Neural cell (in vitro differentiated cells): Measurements from ENCODE around the gene NFASC. TPM values are rescaled to one million over a fixed set of nuclear protein-coding genes. Genes with fewer than 3 reads are reported as not detected.

Source experiments
- H2AFZ ChIP-seq: fragments of 200-600, 300-800 bp; sonication (generic), shearing (Covaris generic); 2 replicates; pipeline ENCODE4 v1.6.0; 2014; ENCODE audit warnings: low read depth, mild to moderate bottlenecking, antibody characterized with exemption, low read length, moderate library complexity
- H3F3A ChIP-seq: fragments of 200-600 bp; shearing (Covaris generic); 2 replicates; pipeline ENCODE4 v1.6.1; 2016; ENCODE audit warnings: mild to moderate bottlenecking, moderate library complexity, mixed read lengths, antibody characterized with exemption, low read length; ENCODE audit not compliant: insufficient read depth, poor library complexity, severe bottlenecking
- H3K27ac ChIP-seq: fragments of 200-600, 300-800 bp; sonication (generic), shearing (Covaris generic); 2 replicates; pipeline ENCODE4 v1.5.1; 2014; ENCODE audit warnings: mild to moderate bottlenecking, low read length, moderate library complexity
- H3K27me3 ChIP-seq: fragments of 300-800, 200-600 bp; sonication (generic), shearing (Covaris generic); 2 replicates; pipeline ENCODE4 v1.6.0; 2014; ENCODE audit warnings: mild to moderate bottlenecking, low read depth, low read length, moderate library complexity; ENCODE audit not compliant: insufficient read depth
- H3K36me3 ChIP-seq: fragments of 300-800, 200-600 bp; sonication (generic), shearing (Covaris generic); 2 replicates; pipeline ENCODE4 v1.5.1; 2014; ENCODE audit warnings: mild to moderate bottlenecking, antibody characterized with exemption, low read length, moderate library complexity; ENCODE audit not compliant: insufficient read depth
- H3K4me2 ChIP-seq: fragments of 300-800, 200-600 bp; sonication (generic), shearing (Covaris generic); 2 replicates; pipeline ENCODE4 v1.6.0; 2014; ENCODE audit warnings: mild to moderate bottlenecking, low read length
- H3K4me3 ChIP-seq: fragments of 300-800, 200-600 bp; sonication (generic), shearing (Covaris generic); 2 replicates; pipeline ENCODE4 v1.5.1; 2014; ENCODE audit warnings: mild to moderate bottlenecking, low read length, moderate library complexity
- H3K79me2 ChIP-seq: fragments of 200-600 bp; shearing (Covaris generic); replicated peaks from 2 replicates; pipeline ENCODE4 v1.6.0; 2014; ENCODE audit warnings: mild to moderate bottlenecking, low read length, moderate library complexity; ENCODE audit not compliant: insufficient read depth
- H3K9ac ChIP-seq: fragments of 300-800, 200-600 bp; sonication (generic), shearing (Covaris generic); 2 replicates; pipeline ENCODE4 v1.6.1; 2016; ENCODE audit warnings: mild to moderate bottlenecking, low read length, mixed read lengths
- H3K9me2 ChIP-seq: fragments of 200-600 bp; shearing (Covaris generic); 2 replicates; pipeline ENCODE4 v1.6.1; 2016; ENCODE audit warnings: mild to moderate bottlenecking, low read length, mixed read lengths; ENCODE audit not compliant: insufficient read depth
- H3K9me3 ChIP-seq: fragments of 200-600, 300-800 bp; sonication (generic), shearing (Covaris generic); 2 replicates; pipeline ENCODE4 v1.6.1; 2016; ENCODE audit warnings: mild to moderate bottlenecking, mixed run types, low read length, moderate library complexity, mixed read lengths
- H4K20me1 ChIP-seq: fragments of 200-600 bp; shearing (Covaris generic); 2 replicates; pipeline ENCODE4 v1.6.1; 2016; ENCODE audit warnings: mild to moderate bottlenecking, mixed run types; ENCODE audit not compliant: insufficient read depth
- EP300 ChIP-seq: fragments of 450-650 bp; conservative IDR thresholded peaks from 2 replicates; pipeline ENCODE4 v1.6.1; 2014; ENCODE audit warnings: antibody characterized with exemption, mild to moderate bottlenecking, moderate library complexity; ENCODE audit not compliant: poor library complexity, severe bottlenecking
- EZH2 ChIP-seq: fragments of 200-600, 300-800 bp; shearing (Covaris generic), sonication (generic); IDR thresholded peaks from 2 replicates; pipeline ENCODE4 v1.6.1; 2014; ENCODE audit warnings: antibody characterized with exemption, low read length, borderline replicate concordance, mild to moderate bottlenecking; ENCODE audit not compliant: insufficient read depth, poor library complexity, severe bottlenecking
- MXI1 ChIP-seq: fragments of 450-650 bp; conservative IDR thresholded peaks from 2 replicates; pipeline ENCODE4 v1.6.1; 2014; ENCODE audit warnings: antibody characterized with exemption, mild to moderate bottlenecking; ENCODE audit not compliant: poor library complexity, severe bottlenecking
- POLR2AphosphoS5 ChIP-seq: IDR thresholded peaks from 2 replicates; pipeline ENCODE4 v1.6.1; 2012
- RAD21 ChIP-seq: fragments of 450-650 bp; conservative IDR thresholded peaks from 2 replicates; pipeline ENCODE4 v1.6.1; 2014; ENCODE audit warnings: antibody characterized with exemption, mild to moderate bottlenecking, moderate library complexity
- SMC3 ChIP-seq: fragments of 450-650 bp; conservative IDR thresholded peaks from 2 replicates; pipeline ENCODE4 v1.6.1; 2014; ENCODE audit warnings: antibody characterized with exemption, mild to moderate bottlenecking, moderate library complexity; ENCODE audit not compliant: poor library complexity
- TAF1 ChIP-seq: IDR thresholded peaks from 2 replicates; pipeline ENCODE4 v1.6.1; 2012; ENCODE audit warnings: low read depth
- polyA plus RNA-seq: library from polyadenylated mRNA; depleted of rRNA; stranded (reverse); fragments of >200 nt; gene quantifications from 2 replicates; pipeline ENCODE4 v1.2.3, GENCODE V29; 2014
- TF ChIP-seq, protein P1 (sequence below): IDR thresholded peaks from 2 replicates; pipeline ENCODE4 v1.6.1; 2012; ENCODE audit warnings: borderline replicate concordance
- TF ChIP-seq, protein P2 (sequence below): fragments of 450-650 bp; IDR thresholded peaks from 2 replicates; pipeline ENCODE4 v1.5.1; 2014; ENCODE audit warnings: antibody characterized with exemption, mild to moderate bottlenecking, moderate library complexity; ENCODE audit not compliant: poor library complexity, severe bottlenecking

Gene NFASC
- polyA plus RNA-seq, 1 donor from 2014 or later, result 23.9 TPM

DNA sequence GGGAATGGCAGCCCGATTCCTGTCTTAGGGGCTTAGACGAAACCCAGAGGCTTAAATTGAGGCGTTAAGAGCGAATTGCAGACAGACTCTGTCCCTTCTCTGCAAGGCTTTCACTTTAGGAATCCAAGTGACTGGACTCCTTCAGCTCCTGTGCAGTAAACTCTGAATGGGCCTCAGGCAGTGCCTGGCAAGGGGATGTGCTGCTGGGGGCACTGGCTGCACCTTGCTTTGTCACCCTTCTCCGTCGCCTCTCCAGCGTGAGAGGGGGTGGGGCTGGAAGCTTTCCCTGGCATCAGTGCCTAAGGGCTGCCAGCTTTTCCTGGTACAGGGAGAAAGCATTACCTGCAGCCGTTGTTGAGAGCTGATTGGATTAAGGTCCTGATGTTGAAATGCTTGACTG lies 39.9 kb upstream of the NFASC start:
- TF ChIP-seq POLR2AphosphoS5 (no peak), MXI1 (no peak), EP300 (no peak)
- TF ChIP-seq, protein P1, sequence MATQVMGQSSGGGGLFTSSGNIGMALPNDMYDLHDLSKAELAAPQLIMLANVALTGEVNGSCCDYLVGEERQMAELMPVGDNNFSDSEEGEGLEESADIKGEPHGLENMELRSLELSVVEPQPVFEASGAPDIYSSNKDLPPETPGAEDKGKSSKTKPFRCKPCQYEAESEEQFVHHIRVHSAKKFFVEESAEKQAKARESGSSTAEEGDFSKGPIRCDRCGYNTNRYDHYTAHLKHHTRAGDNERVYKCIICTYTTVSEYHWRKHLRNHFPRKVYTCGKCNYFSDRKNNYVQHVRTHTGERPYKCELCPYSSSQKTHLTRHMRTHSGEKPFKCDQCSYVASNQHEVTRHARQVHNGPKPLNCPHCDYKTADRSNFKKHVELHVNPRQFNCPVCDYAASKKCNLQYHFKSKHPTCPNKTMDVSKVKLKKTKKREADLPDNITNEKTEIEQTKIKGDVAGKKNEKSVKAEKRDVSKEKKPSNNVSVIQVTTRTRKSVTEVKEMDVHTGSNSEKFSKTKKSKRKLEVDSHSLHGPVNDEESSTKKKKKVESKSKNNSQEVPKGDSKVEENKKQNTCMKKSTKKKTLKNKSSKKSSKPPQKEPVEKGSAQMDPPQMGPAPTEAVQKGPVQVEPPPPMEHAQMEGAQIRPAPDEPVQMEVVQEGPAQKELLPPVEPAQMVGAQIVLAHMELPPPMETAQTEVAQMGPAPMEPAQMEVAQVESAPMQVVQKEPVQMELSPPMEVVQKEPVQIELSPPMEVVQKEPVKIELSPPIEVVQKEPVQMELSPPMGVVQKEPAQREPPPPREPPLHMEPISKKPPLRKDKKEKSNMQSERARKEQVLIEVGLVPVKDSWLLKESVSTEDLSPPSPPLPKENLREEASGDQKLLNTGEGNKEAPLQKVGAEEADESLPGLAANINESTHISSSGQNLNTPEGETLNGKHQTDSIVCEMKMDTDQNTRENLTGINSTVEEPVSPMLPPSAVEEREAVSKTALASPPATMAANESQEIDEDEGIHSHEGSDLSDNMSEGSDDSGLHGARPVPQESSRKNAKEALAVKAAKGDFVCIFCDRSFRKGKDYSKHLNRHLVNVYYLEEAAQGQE, result no peak
- Histone ChIP-seq H2AFZ (no peak overlapping the region), H4K20me1 (peaks cover 4% of the 10 kb centered on the region), H3K27ac (peak overlapping the region; percentile 68), H3K36me3 (no peaks in the 10 kb centered on the region), H3K9me2 (no peaks in the 10 kb centered on the region), H3K9me3 (no peaks in the 10 kb centered on the region), H3K9ac (peak overlapping the region; percentile 91), H3F3A (no peaks in the 10 kb centered on the region), H3K4me2 (peak overlapping the region; percentile 98), H3K79me2 (peaks cover 49% of the 10 kb centered on the region), H3K4me3 (peak overlapping the region; percentile 83), H3K27me3 (peaks cover 3% of the 10 kb centered on the region)

DNA sequence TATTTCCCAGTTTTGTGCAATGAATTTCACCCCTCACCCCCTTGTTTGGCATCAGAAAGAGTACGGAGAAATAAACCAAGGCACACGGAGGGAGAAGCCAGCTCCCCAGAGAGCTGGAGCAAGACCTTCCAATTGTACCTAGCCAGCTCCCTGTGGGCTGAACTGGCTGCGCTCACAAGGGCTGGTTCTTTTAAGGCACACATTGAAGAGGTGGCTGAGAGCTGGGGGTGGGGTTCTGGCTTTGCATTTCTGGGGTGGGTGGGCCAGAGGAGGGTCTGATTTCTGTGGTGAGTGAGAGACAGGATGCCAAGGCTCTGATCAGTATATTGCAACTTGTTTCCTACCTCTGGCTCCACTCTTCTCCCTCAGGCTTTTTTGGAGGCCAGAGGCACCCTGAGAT lies 39.5 kb upstream of the NFASC start:
- no peaks in the 10 kb centered on the region for H3K36me3 ChIP-seq
- peak overlapping the region; percentile 98 for H3K4me2 ChIP-seq
- peaks cover 4% of the 10 kb centered on the region for H4K20me1 ChIP-seq
- no peaks in the 10 kb centered on the region for H3K9me3 ChIP-seq
- H3K27ac ChIP-seq, result peak overlapping the region; percentile 43
- TF ChIP-seq, protein P2, sequence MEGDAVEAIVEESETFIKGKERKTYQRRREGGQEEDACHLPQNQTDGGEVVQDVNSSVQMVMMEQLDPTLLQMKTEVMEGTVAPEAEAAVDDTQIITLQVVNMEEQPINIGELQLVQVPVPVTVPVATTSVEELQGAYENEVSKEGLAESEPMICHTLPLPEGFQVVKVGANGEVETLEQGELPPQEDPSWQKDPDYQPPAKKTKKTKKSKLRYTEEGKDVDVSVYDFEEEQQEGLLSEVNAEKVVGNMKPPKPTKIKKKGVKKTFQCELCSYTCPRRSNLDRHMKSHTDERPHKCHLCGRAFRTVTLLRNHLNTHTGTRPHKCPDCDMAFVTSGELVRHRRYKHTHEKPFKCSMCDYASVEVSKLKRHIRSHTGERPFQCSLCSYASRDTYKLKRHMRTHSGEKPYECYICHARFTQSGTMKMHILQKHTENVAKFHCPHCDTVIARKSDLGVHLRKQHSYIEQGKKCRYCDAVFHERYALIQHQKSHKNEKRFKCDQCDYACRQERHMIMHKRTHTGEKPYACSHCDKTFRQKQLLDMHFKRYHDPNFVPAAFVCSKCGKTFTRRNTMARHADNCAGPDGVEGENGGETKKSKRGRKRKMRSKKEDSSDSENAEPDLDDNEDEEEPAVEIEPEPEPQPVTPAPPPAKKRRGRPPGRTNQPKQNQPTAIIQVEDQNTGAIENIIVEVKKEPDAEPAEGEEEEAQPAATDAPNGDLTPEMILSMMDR, result no peak
- no peak for TF ChIP-seq SMC3
- TF ChIP-seq, protein P1, result no peak
- TF ChIP-seq MXI1, result no peak
- TF ChIP-seq POLR2AphosphoS5, result no peak
- TF ChIP-seq RAD21, result no peak
- TF ChIP-seq EZH2, result no peak
- TF ChIP-seq EP300, result no peak
- TF ChIP-seq TAF1, result no peak
- peaks cover 49% of the 10 kb centered on the region for H3K79me2 ChIP-seq
- no peaks in the 10 kb centered on the region for H3F3A ChIP-seq
- H3K4me3 ChIP-seq, result peak overlapping the region; percentile 83
- no peaks in the 10 kb centered on the region for H3K9me2 ChIP-seq
- H2AFZ ChIP-seq, result no peak overlapping the region
- peak overlapping the region; percentile 91 for H3K9ac ChIP-seq
- peaks cover 3% of the 10 kb centered on the region for H3K27me3 ChIP-seq
